Posterior vena cava (tissue), 2 donors: ENCODE data around the gene NKRF. TPM values are rescaled to one million over a fixed set of nuclear protein-coding genes. Genes with fewer than 3 reads are reported as not detected.
A peak's percentile ranks its signal among the peaks of the same experiment; 100 is the strongest.
"Not testable (repeated sequence)": the region's sequence is repeated elsewhere in the genome, so short reads cannot be mapped to it uniquely, and the experiment has no call there.

Experiments
- DNase-seq: peaks from one replicate; pipeline ENCODE4 v3.0.0-alpha.2; 2020; ENCODE audit warnings: low spot score
- intact Hi-C, 2 donors: fragments of 100-400 bp; cut with DNase I; formaldehyde crosslinking; loops; one replicate each; pipeline versions ENCODE4 v1.14.1 to v1.14.2; 2022 to 2023
- long read RNA-seq, 2 donors: library from polyadenylated mRNA; unstranded; transcript quantifications; one replicate each; pipeline ENCODE4 v2.0.0, GENCODE V29; 2020 to 2021
- total RNA-seq, 2 donors: library from RNA; stranded (reverse); fragmentation: NEBNext Ultra II Directional; extraction: Animal tissue kit (Norgen Biotek cat#: 25700); gene quantifications; one replicate each; pipeline ENCODE4 v1.2.1, GENCODE V29; 2021
- donor health status: DM: yes; HTN: yes; CAD: no.
- donor health status: DM: yes; HTN: yes; CAD: no.

The NKRF gene
- total RNA-seq, result 1 to 10 TPM; 6.8 to 7.5 TPM
- long read RNA-seq, donor 1, partial matches to known transcripts, result 0 of 3 reads
- long read RNA-seq, donor 1, other reads (novel, unspliced or antisense), result 1 of 3 reads
- long read RNA-seq, donor 2, partial matches to known transcripts, result 0 of 2 reads
- long read RNA-seq, donor 2, other reads (novel, unspliced or antisense), result 2 of 2 reads

DNA sequence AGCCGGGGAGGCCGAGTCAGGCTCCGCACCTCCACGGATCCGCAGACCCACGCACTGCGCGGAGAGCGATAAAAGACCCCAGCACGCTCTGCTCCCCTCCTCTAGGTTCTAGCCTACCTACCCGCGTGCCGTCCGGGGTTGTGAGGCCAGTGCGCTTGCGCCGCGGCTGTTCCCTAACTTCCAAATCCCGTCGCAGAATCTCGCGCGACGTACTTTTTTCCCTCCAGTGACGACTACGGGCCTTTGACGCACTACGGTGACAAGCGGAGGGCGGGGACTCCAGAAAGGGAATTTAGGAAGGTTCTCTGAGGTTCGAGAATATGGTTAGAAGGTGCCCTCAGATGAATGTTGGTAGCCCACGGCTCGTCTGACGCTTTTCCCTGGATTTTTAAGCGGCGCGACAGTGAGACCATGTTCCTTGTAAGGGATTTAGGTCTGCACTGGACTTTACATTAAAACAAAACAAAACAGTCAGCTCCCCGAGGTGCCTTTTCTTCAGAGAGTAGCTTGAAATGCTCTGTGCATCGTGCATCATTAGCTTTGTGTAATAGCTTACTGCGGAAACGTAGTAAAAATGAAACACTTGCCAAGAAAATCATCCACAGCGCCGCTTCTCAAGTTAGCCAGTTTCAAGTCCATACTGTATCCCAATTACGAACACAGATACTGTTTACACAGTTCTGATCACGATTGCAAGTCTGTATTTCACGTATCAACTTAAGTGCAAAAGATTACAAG, at the start of gene NKRF:
Gene NKRF, minus strand, starts transcription at position 145 of the 738 bp plus-strand sequence.
- intact Hi-C loops, result no loop called here
- peak; percentile 97 for DNase-seq

DNA sequence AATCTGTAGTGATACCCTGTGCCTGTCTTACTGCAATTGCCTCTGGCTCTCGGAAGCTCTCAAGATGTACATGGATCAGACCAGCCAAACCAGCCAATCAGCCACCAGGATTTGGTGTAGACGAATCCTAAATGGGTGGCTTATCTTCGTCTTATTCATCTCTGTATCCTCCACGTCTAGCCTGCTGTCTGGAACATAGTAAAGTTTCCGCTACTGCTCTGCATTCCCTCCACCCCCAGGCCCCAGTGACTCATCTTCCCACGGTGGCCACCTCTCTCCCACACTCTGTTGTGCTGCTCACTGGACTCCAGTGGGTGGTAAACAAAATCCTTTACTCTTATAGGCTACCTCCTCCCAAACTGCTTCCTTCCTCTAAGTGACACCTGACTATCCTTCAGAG, 48.9 kb upstream of the NKRF start:
- DNase-seq, result no peak
- intact Hi-C loops, result no loop called here

DNA sequence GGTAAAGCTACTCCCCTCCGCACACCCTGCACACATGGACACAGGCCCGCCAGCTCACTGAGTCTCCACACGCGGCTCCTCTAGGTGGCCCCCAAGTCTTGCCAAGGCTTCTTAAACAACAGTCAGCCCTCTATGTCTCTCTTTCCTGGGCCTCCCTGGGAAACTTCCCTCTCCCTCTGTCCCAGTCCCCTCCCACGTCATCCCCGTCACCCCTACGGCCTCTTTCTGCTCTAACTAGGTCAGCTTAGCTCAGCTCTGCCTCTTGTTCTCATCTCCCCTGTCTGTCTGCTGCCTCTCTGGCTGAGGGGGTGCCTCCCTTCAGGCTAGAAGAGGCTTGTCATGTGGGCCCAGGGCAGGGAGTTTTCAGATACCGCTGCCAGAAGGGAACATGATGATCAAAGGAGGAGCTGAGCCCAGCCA, 47.9 kb upstream of the NKRF start:
- DNase-seq, result peak; percentile 80
- intact Hi-C loops, result no loop called here

DNA sequence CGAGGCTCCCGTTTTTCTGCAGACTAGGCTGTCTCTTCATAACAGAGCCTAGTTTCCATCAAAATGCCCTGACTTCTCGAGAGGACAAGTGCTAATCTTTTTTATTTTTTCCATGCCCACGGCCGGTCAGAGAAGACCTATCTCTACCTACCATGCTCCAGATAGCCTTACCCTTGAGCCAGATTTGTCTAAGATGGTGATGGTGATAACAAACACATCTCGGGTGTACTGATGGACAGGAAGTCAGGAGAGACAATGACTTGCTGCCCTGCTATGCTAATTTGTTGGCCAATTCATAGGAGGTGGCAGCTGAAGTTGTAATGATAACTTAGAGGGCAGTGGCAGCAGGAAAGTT, 42.2 kb upstream of the NKRF start:
- no peak for DNase-seq
- intact Hi-C loops, result no loop called here

DNA sequence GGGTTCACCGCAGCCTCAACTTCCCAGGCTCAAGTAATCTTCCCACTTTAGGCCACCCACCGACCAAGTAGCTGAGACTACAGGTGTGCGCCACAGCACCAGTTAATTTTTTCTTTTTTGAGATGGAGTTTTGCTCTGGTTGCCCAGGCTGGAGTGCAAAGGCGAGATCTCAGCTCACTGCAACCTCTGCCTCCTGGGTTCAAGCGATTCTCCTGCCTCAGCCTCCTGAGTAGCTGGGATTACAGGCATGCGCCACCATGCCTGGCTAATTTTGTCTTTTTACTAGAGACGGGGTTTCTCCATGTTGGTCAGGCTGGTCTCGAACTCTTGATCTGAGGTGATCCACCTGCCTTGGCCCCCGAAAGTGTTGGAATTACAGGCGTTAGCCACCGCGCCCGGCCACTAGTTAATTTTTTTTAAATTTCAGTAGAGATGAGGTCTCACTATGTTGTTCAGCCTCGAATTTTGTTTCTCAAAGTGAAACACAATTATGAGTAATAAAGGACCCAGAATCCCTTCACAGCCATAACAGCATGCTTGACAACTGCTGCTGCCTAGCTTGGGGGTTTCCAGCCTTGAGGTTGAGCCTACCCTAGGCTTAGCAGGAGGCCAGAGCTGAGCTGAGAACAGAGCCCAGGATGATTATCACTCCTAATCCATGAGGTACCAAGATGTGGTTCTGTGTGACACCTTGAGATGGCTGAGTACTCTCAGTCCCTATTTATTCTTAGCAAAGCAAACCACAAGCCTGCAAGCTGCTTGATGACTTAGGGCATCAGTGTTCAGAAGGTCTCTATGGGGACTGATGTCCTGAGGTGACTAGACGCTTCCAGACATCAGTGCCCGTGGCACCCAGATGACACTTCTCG, 41.6 kb upstream of the NKRF start:
- intact Hi-C loops, result no loop called here
- no peak for DNase-seq

DNA sequence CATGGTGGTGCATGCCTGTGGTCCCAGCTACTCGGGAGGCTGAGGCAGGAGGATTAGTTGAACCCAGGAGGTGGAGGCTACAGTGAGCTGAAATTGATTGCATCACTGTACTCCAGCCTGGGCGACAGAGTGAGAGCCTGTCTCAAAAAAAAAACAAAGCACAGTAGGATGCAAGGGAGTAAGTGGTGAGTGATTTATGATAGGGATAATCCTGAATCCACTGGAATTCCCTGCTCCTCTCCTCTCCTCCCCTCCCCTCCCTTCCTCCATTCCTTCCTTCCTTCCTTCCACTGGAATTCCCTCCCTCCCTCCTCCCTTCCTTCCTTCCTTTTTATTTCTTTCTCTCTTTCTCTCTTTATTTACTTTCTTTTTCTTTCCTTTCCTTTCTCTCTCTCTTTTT, 40.9 kb upstream of the NKRF start:
- intact Hi-C loops, result no loop called here

DNA sequence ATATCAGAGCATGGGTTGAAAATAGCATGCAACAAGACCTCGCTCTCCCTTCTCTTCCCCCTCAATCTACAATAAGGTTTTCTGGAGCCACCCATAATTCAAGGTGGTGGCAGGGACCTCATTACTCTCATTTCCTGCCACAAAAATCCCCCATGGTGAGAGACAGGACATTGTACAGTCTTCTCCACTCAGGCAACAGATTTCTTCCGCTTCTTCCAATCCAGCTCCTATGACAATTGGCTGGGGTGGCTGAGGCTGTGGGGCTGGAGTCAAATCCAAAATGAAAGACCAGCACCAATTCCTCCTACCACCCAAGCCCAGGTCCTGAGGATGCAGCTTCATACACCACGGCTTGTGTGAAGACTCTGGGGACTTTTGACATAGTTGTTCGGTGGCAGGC, 40.3 kb upstream of the NKRF start:
- intact Hi-C loops, result no loop called here
- no peak for DNase-seq

More for the DNA sequence above, 40.9 kb upstream of the NKRF start:
- DNase-seq, result no peak

DNA sequence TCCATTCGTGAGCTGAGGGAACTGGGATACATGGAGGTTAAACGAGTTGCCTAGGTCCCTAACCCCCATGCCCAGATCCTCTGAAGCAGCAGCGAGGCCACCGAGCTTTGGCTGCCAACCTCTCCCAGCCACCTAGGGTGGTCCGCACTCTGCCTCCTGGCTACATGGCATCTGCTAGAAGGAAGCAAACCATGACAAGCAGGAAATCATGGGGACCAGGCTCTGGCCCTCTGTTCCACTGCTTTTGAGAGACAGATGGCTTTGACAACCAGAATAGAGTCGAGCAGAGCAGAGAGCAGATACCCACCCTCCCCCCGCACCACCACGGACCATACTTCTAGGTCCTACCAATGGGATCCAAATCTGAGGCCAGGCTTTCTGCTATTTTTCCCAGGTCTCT, 37.5 kb upstream of the NKRF start:
- intact Hi-C loops, result no loop called here
- no peak for DNase-seq

DNA sequence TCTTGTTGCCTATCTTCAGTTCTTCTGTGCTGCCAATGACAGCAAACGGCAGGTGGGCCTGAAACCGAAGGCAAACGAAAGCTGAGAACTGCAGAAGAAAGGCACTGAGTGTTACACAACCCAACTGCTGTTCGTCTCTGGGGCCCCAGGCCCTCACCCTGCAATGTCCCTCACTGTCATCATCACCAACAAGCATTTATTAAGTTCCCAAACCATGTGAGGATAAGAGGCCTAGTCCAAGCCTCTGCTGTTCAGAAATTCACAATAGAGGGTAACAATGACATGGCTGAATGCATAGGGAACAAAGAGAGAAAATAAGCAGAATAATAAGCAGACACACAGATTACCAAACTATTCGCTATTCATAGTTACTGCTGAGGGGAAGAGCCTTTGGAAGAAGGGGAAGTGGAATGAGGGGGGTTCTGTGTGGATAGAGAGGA, 34.5 kb upstream of the NKRF start:
- intact Hi-C loops, result no loop called here
- no peak for DNase-seq

DNA sequence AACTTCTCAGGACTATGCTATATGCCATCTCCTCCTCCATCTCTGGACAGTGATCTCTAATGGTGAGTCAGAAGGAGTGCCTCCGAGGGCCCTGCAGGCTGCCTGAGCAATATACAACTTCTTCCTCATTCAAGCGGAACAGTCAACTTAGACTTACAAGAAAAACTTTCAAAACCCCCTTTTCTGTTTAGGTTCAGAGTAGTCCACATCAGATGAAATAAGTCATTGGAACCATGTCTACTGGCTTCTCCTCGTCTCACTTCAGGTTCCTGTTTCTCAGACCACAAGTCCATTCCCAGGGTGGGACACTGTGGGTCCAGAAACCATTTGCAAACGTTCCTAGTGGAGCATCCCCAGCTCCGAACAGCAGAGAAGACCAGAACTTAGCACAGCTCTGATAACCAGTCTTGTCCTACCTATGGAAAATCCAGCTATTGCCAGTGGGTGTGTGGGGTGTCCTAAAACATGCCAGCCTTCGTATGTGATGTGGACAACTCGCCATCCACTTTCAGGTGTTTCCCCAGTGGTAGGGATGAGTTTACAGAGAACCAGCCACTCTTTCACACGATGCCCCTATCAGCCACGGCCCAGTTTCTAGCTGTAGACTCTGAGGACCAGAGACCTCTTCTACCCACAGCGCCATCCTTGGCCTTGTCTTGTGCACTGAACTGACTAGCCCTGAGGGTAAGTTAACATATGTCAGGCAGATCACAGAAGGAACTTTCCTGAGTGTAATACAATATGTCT, 32.7 kb upstream of the NKRF start:
- DNase-seq, result no peak
- intact Hi-C loops, result no loop called here

DNA sequence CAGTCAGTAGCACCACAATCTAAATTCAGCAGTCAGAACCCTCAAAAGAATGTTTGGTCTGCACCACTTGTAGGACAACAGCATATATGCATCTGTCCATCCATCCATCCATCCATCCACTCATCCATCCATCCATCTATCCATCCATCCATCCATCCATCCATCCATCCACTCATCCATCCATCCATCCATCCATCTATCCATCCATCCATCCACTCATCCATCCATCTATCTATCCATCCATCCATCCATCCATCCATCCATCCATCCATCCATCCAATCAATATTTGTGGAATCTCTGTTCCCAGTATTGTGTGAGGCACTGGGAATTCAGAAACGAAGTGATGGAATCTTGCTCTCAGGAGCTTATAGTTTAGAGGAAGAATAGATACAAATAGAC, 31.2 kb upstream of the NKRF start:
- DNase-seq, intact Hi-C loops: not testable (repeated sequence)

DNA sequence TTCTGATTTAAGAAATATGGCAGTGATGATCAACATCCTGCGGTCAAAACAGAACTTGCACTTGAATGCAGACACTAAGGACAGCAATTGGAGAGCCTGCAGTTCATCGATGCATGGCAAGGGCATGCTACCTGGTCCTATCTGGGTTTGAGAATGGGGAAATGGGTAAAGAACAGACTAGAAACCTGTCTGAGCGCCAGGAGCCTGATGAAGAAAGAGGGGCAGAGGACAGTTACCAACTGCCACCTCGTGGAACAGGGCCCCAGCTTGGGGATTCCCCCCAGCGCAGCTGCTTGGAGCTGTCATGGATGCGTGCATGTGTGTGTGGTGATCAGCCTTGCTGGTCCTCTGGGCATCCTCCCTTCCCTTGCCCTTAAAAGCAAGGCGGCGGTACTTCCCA, 30.2 kb upstream of the NKRF start:
- intact Hi-C loops, result no loop called here
- DNase-seq, result no peak

DNA sequence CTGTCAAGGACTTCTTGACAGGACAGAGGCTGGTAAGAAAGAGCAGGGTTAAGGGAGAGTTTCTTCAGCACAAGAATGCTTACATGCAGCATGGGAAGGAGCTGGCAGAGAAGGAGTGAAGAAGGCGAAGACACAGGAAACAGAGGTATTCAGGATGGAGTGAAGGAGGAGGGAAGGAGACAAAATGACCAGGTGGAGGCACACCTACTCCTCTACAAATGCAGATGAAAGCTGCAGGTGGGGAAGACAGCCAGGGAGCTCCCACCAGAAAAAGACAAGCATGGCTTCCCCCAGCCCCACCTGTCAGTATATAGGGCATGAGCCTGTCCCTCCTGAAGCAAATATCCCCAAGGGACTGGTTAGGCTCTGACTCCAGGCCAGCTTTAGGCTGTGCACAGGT, 29.6 kb upstream of the NKRF start:
- DNase-seq, result no peak
- intact Hi-C loops, result no loop called here

DNA sequence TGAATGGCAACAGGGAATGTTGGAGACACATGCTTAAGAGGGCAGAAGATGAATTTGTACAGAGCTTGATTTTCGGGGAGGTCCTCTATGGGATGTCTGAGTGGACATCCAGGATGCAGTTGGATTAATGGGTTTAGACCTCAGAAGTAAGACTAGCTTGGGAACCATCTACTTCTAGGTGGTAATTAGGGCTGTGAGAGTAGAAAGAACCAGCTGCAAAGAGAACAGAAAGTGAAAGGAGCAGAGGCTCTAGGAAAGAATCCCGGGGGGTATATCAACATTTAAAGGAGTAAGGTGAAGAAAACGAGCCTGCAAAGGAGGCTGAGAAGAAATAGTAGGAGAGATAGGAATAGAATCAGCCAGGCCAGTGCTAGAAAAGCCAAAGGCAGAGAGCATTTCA, 29.0 kb upstream of the NKRF start:
- intact Hi-C loops, result no loop called here
- DNase-seq, result no peak

DNA sequence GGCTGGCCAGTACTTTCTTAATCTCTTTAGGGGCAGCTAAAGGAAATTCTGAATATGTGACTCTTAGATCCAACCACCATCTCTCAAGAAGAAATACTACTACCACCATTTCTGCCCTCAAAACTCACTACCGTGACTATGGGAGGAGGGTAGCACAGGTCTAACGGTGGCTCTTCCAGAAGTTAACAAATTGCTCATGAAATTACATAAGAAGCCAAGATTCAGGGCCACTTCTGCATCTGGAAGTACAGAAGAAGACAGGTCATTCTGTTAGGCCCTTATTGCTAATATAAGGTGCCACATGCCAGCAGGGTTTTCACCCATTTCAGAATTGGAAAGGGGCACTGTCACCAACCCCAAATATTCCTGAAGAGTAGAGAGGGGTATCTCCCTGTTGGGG, 19.6 kb upstream of the NKRF start:
- DNase-seq, result no peak
- intact Hi-C loops, result no loop called here

DNA sequence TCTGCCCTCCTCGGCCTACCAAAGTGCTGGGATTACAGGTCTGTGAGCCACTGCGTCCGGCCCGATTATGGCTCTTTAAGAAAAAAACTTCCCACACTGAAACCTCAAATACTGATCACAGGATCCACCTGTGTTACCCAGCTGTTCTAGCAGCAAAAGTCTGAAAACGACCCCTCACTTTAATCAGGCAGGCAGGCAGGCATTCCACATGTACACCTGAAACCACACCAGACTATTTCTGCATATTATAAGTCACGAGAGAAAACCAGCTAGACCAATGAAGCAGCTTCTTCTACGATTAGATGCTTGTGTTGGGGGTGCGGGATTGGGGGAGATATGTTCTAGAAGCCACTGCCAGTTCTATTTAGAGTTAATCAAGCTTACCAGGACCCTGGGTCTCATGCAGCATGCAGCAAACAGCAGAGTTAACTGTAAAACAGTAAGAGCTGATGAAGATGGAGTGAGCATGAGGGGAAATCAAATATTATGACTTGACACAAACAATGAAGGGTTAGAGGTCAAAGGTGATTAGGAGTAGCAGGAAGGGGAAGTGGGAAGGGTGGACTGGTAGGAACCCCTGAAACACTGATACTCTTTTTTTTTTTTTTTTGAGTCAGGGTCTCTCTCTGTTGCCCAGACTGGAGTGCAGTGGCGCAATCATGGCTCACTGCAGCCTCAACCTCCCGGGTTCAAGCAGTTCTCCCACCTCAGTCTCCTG, 18.9 kb upstream of the NKRF start:
- no peak for DNase-seq
- intact Hi-C loops, result no loop called here

DNA sequence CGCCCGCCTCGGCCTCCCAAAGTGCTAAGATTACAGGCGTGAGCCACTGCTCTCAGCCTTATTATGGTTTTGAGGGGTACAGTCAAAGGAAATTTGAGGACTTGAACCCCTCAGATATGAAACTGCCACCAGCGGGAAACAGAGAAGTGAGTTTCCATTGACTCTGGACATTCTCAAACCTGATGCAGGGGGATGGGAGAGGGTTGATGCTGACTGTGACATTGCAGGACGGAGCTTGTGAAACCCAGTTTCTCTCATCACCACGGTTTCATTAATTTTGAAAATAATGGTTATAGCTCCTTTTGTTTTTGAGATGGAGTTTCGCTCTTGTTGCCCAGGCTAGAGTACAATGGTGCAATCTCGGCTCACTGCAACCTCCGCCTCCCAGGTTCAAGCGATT, 18.2 kb upstream of the NKRF start:
- intact Hi-C loops, result no loop called here
- DNase-seq, result no peak

DNA sequence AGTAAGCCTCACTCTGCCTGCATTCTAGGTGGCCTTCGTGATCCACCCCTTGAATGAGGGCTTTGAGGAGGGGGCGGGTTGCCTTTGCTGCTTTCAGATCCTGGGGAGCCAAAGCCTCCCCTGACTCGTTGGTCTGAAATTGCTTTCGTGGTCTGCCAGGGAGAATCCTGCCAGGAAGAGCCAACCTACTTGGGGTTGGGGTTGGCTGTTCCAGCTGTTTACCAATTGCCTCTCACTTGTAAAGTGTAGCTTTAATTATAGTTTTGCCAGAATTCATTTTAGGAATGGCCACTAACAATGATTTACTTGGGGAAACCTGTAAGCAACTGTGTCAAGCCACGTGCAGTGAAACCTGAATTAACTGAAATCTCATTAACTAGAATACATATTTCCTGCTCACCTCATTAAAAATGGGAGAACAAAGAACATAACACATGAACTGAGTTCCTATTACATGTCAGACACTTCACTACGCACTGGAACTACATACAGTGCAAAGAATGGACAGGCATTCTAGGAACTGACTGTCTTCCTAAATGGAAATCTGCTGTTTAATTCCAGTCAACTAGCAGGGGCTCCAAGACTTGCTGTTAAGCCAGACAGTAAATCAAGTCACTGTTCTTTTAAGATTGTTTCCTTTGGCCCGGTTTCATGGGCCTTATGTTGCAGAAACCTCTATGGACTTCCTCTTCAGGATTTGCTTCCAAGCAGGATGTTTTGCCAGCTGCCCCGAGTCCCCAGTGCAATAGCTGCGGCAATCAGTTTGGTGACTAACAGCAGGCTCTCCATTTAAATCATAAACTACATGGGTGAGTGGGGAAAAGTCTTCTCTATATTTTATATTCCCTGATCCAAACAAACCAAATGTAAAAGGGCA, 16.4 kb upstream of the NKRF start:
- intact Hi-C loops, result no loop called here
- DNase-seq, result no peak
